MM.1S (cell line): ENCODE results near the gene ZNF354C.

Source experiments
- EZH2 ChIP-seq: fragments of 300-600 bp; sonication (generic); optimal IDR thresholded peaks from 2 replicates; pipeline ENCODE3; 2017; ENCODE audit warnings: low read depth, mild to moderate bottlenecking, antibody characterized with exemption, low read length, mixed read lengths
- EZH2phosphoT487 ChIP-seq: fragments of 300-600 bp; sonication (generic); IDR thresholded peaks from 2 replicates; pipeline ENCODE4 v1.6.1; 2018; ENCODE audit warnings: antibody characterized with exemption, low read length
- TF ChIP-seq, protein P1 (sequence below): fragments of 300-600 bp; sonication (generic); IDR thresholded peaks from 2 replicates; pipeline ENCODE4 v1.5.1; 2016; ENCODE audit warnings: antibody characterized with exemption, low read length, mixed read lengths

DNA sequence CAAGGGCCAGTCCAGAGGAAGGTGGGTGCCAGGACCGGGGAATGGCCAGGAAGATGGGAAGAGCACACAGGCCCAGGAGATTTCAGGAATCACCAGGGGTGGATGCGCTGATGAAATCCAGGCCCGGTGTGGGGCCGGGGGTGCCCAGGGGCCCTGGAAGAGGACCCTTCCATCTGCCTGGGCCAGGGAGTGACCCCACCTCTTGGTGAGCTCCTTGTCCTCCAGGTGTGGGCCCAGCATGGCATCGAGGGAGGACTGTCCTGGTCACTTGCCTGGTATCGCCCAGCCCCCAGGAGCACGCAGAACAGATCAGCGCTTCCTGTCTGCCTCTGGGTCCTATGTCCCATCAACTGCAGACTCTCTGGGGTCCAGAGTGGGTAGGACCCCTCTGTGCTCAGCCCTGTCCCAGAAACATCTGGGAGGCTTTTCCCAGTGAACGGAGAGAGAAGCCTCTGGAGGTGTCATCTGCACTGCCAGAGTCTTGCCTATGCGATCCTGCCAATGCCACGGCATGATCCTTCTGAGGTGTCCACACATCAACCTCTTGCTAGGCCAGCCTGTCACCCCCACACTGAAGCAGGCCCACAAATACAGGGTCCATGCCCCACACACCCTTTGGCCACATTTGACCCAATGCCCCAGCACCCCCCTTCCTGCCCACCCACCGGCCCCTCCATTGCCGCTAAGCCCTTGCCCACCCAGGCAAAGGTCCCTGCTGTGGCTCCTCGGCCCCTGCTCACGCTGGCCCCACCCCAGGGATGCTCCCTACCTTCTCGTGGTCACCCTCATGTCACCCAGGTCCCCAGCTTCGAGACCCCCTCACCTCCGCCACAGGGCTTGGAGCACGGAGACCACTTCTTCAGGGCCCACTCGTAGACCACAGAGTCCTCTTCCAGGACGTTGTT, 67.2 kb downstream of the ZNF354C start:
- TF ChIP-seq EZH2phosphoT487 = no peak
- no peak for TF ChIP-seq EZH2
- TF ChIP-seq, protein P1, sequence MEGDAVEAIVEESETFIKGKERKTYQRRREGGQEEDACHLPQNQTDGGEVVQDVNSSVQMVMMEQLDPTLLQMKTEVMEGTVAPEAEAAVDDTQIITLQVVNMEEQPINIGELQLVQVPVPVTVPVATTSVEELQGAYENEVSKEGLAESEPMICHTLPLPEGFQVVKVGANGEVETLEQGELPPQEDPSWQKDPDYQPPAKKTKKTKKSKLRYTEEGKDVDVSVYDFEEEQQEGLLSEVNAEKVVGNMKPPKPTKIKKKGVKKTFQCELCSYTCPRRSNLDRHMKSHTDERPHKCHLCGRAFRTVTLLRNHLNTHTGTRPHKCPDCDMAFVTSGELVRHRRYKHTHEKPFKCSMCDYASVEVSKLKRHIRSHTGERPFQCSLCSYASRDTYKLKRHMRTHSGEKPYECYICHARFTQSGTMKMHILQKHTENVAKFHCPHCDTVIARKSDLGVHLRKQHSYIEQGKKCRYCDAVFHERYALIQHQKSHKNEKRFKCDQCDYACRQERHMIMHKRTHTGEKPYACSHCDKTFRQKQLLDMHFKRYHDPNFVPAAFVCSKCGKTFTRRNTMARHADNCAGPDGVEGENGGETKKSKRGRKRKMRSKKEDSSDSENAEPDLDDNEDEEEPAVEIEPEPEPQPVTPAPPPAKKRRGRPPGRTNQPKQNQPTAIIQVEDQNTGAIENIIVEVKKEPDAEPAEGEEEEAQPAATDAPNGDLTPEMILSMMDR = no peak
